SK-N-SH (cell line): ENCODE measurements around the gene MED26. TPM values are rescaled to one million over a fixed set of nuclear protein-coding genes. Genes with fewer than 3 reads are reported as not detected.

ENCODE experiments used
- CTCF ChIA-PET: fragments of 300-600, 350-600 bp; formaldehyde crosslinking; extraction: SDS; loops from one replicate; lab custom pipeline; 2021; lab: Yijun Ruan, JAX
- POLR2A ChIA-PET: fragments of 350-600 bp; sonication (Branson Sonifier 250); formaldehyde crosslinking; extraction: SDS; loops from one replicate; lab custom pipeline; 2020; ENCODE audit warnings: antibody characterized with exemption, inconsistent platforms; lab: Yijun Ruan, JAX
- DNase-seq: peaks from one replicate; pipeline ENCODE4 v3.0.0; 2012
- H2AFZ ChIP-seq: fragments of 200-600 bp; sonication (generic); 2 replicates; pipeline ENCODE4 v1.8.1; 2016; ENCODE audit warnings: antibody characterized with exemption, mild to moderate bottlenecking, low read depth
- H3F3A ChIP-seq: fragments of 200-600 bp; sonication (generic); replicated peaks from 2 replicates; pipeline ENCODE3; 2016; ENCODE audit warnings: antibody characterized with exemption, mild to moderate bottlenecking; ENCODE audit not compliant: insufficient read depth
- H3K27ac ChIP-seq, 2 experiments: fragments of 200-500 bp in 1 of 2; fragments of 200-600 bp in 1 of 2; sonication (Bioruptor generic) in 1 of 2; sonication (generic), shearing (Covaris generic) in 1 of 2; 2 replicates each; pipeline versions ENCODE4 v1.5.1 to v1.6.1; 2014 to 2016; ENCODE audit warnings: low read depth in 2 of 2, inconsistent platforms in 1 of 2, low read length in 1 of 2, mild to moderate bottlenecking in 1 of 2, mixed read lengths in 1 of 2
- H3K27me3 ChIP-seq: fragments of 200-600 bp; sonication (generic), shearing (Covaris generic); 2 replicates; pipeline ENCODE4 v1.6.1; 2016; ENCODE audit warnings: mixed run types; ENCODE audit not compliant: insufficient read depth
- H3K36me3 ChIP-seq, 2 experiments: fragments of 200-500 bp in 1 of 2; fragments of 200-600 bp in 1 of 2; sonication (Bioruptor generic) in 1 of 2; sonication (generic) in 1 of 2; replicated peaks in 1 of 2; 2 replicates each; pipeline versions ENCODE3 to v1.5.1; 2014 to 2016; ENCODE audit warnings: low read length in 1 of 2, mild to moderate bottlenecking in 1 of 2; ENCODE audit not compliant: insufficient read depth in 2 of 2, control insufficient read depth in 1 of 2
- H3K4me1 ChIP-seq, 2 experiments: fragments of 200-500 bp in 1 of 2; fragments of 200-600 bp in 1 of 2; sonication (Bioruptor generic) in 1 of 2; sonication (generic), shearing (Covaris generic) in 1 of 2; 2 replicates each; pipeline versions ENCODE4 v1.5.1 to v1.6.1; 2014 to 2016; ENCODE audit warnings: low read depth in 1 of 2, low read length in 1 of 2, mixed run types in 1 of 2; ENCODE audit not compliant: insufficient read depth in 2 of 2, control insufficient read depth in 1 of 2
- H3K4me2 ChIP-seq: fragments of 200-600 bp; sonication (generic), shearing (Covaris generic); 2 replicates; pipeline ENCODE4 v1.6.1; 2017; ENCODE audit warnings: mixed run types
- H3K4me3 ChIP-seq, 2 experiments: fragments of 200-500 bp in 1 of 2; fragments of 200-600 bp in 1 of 2; sonication (Bioruptor generic) in 1 of 2; sonication (generic), shearing (Covaris generic) in 1 of 2; 2 replicates each; pipeline versions ENCODE4 v1.5.1 to v1.8.1; 2014 to 2016; ENCODE audit warnings: low read depth in 2 of 2, inconsistent platforms in 1 of 2, low read length in 1 of 2, mild to moderate bottlenecking in 1 of 2, mixed read lengths in 1 of 2, moderate library complexity in 1 of 2
- H3K79me2 ChIP-seq: fragments of 200-600 bp; sonication (generic); 2 replicates; pipeline ENCODE4 v1.8.1; 2017; ENCODE audit warnings: mild to moderate bottlenecking; ENCODE audit not compliant: insufficient read depth
- H3K9ac ChIP-seq: fragments of 200-600 bp; sonication (generic); 2 replicates; pipeline ENCODE4 v1.6.1; 2017; ENCODE audit warnings: mixed run types
- H3K9me2 ChIP-seq: fragments of 200-600 bp; sonication (generic); 2 replicates; pipeline ENCODE4 v1.6.1; 2017; ENCODE audit warnings: mixed run types
- H3K9me3 ChIP-seq: fragments of 200-600 bp; sonication (generic); 2 replicates; pipeline ENCODE4 v1.6.1; 2017; ENCODE audit warnings: mixed run types, mild to moderate bottlenecking, moderate library complexity
- H4K20me1 ChIP-seq: fragments of 200-600 bp; sonication (generic); 2 replicates; pipeline ENCODE4 v1.6.1; 2017; ENCODE audit warnings: mild to moderate bottlenecking, mixed run types; ENCODE audit not compliant: insufficient read depth
- EZH2phosphoT487 ChIP-seq: fragments of 200-600 bp; sonication (generic); IDR thresholded peaks from 2 replicates; pipeline ENCODE4 v1.6.1; 2017; ENCODE audit warnings: low read depth, mixed run types, mild to moderate bottlenecking, antibody characterized with exemption, moderate library complexity, borderline replicate concordance
- JUND ChIP-seq: IDR thresholded peaks from 2 replicates; pipeline ENCODE4 v1.4.0; 2012
- PBX3 ChIP-seq: IDR thresholded peaks from 2 replicates; pipeline ENCODE4; 2012
- POLR2AphosphoS5 ChIP-seq: IDR thresholded peaks from 2 replicates; pipeline ENCODE4 v1.6.1; 2012; ENCODE audit warnings: low read depth, low read length
- REST ChIP-seq: IDR thresholded peaks from 2 replicates; pipeline ENCODE4 v1.6.1; 2012; ENCODE audit warnings: mild to moderate bottlenecking, low read depth, low read length, moderate library complexity
- SIN3A ChIP-seq: IDR thresholded peaks from 2 replicates; pipeline ENCODE4 v1.6.1; 2012; ENCODE audit warnings: low read depth, mild to moderate bottlenecking, low read length, moderate library complexity, borderline replicate concordance
- TAF1 ChIP-seq: IDR thresholded peaks from 2 replicates; pipeline ENCODE4 v1.6.1; 2012; ENCODE audit warnings: low read depth, mild to moderate bottlenecking, low read length, moderate library complexity, borderline replicate concordance
- YY1 ChIP-seq: IDR thresholded peaks from 2 replicates; pipeline ENCODE4 v1.4.0; 2012; ENCODE audit warnings: low read depth, mild to moderate bottlenecking
- WGBS: methylation state at CpG from one replicate; pipeline ENCODE4 v1.1.6; 2017; ENCODE audit warnings: low lambda C conversion rate; 5-methylcytosine and 5-hydroxymethylcytosine counted together
- polyA plus RNA-seq, 3 experiments: library from polyadenylated mRNA; depleted of rRNA; stranded (reverse); fragments of >200 nt; gene quantifications; 2 replicates each; pipeline ENCODE4 v1.2.3, GENCODE V29; 2012

The MED26 gene
- polyA plus RNA-seq, 1 of the 3 experiments (the other 2 are of a cell fraction) = 3.5 TPM

GRCh38 chr19:16649734-16650133, 21.7 kb upstream of the MED26 start:
- no peak overlapping the region for H2AFZ ChIP-seq

DNA sequence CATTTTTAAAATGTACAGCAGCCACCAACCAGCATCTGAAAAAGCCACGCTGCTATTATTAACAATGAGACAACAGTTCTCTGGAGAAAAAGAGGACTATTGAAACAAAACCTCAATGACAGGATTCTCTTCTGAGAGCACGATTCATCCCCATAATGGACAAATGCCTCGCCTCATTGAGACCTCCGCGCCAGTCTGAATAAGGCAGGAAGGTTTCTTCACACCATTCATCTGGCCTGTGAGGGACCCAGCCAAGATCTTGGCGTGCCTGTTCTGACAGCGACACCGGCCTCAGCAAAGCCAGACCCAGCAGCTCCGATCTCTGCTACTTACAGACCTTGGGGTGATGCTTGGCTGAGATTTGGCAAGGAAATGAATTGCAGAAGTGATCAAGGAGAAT, 17.1 kb upstream of the MED26 start:
- WGBS = 100% methylated on average over 9 of the region's 9 CpGs
- ChIA-PET POLR2A (interaction anchor here (0.6 to 1.0 kb wide), 2 partner anchors 9 to 13 kb away, joined by 3 to 5 read pairs; no protein-coding TSS in a partner anchor), CTCF (interaction anchor here (2.1 kb wide), 1 partner anchor 12 kb away, joined by 5 read pairs; no protein-coding TSS in a partner anchor)
- Histone ChIP-seq H3K9me3 (no peaks in the 10 kb centered on the region), H3K9ac (no peak overlapping the region), H3K9me2 (no peaks in the 10 kb centered on the region), H3K27me3 (no peaks in the 10 kb centered on the region), H2AFZ (no peak overlapping the region), H4K20me1 (peaks cover 5% of the 10 kb centered on the region; the same call in 1 of the 2 replicates), H3K4me2 (no peak overlapping the region), H3K36me3 (peaks cover 37 to 66% of the 10 kb centered on the region in 2 experiments), H3K27ac (no peak overlapping the region), H3K4me1 (no peaks in the 10 kb centered on the region), H3F3A (no peaks in the 10 kb centered on the region), H3K4me3 (no peak overlapping the region), H3K79me2 (peaks cover 88% of the 10 kb centered on the region)
- TF ChIP-seq REST (no peak), TAF1 (no peak), POLR2AphosphoS5 (no peak)
- no peak for DNase-seq

More at GRCh38 chr19:16649734-16650133, 21.7 kb upstream of the MED26 start:
- Histone ChIP-seq H3K9me2 (no peaks in the 10 kb centered on the region), H3K36me3 (peaks cover 60 to 66% of the 10 kb centered on the region in 2 experiments), H3K9me3 (no peaks in the 10 kb centered on the region), H4K20me1 (no peaks in the 10 kb centered on the region; the same call in 1 of the 2 replicates), H3K4me3 (no peak overlapping the region), H3K27me3 (no peaks in the 10 kb centered on the region), H3F3A (no peaks in the 10 kb centered on the region), H3K27ac (no peak overlapping the region), H3K4me1 (no peaks in the 10 kb centered on the region), H3K79me2 (peaks cover 71% of the 10 kb centered on the region), H3K9ac (no peak overlapping the region), H3K4me2 (no peak overlapping the region)
- ChIA-PET POLR2A (no interaction called here), CTCF (no interaction called here)
- TF ChIP-seq PBX3 (no peak), YY1 (no peak), EZH2phosphoT487 (no peak), SIN3A (no peak), JUND (no peak)
- 96% methylated on average over 9 of the region's 9 CpGs for WGBS
- DNase-seq = no peak
